IMR-90 (cell line): ENCODE measurements around the gene CIDEC. TPM values are rescaled to one million over a fixed set of nuclear protein-coding genes. Genes with fewer than 3 reads are reported as not detected.

Experiments used
- ATAC-seq: fragments of 200-7000 bp; cut with Tn5 transposase; 2 replicates; pipeline ENCODE4 v1.9.1; 2020; ENCODE audit warnings: low read depth, mild to moderate bottlenecking, moderate library complexity
- BruUV-seq: library from RNA; stranded (reverse); fragments of 400-500 nt; replicated peaks from 2 replicates; lab custom pipeline; 2021; lab: Mats Ljungman, UMichigan
- CTCF ChIA-PET: fragments of 300-600 bp; formaldehyde crosslinking; extraction: SDS; loops from one replicate; lab custom pipeline; 2021; ENCODE audit warnings: antibody characterized with exemption; lab: Yijun Ruan, JAX
- POLR2A ChIA-PET: fragments of 300-600 bp; sonication (Branson Sonifier 250); formaldehyde crosslinking; loops from one replicate; lab custom pipeline; 2022; ENCODE audit warnings: antibody characterized with exemption; ENCODE audit not compliant: unreplicated experiment; lab: Charles Lee
- DNase-seq: peaks from one replicate; pipeline ENCODE4 v3.0.0; 2013
- H2AFZ ChIP-seq: replicated peaks from 2 replicates; pipeline ENCODE3; 2013; ENCODE audit warnings: low read length, mild to moderate bottlenecking; ENCODE audit not compliant: poor library complexity
- H2AK5ac ChIP-seq: 2 replicates; pipeline ENCODE4 v1.6.1; 2013; ENCODE audit warnings: low read depth, low read length, inconsistent platforms
- H2AK9ac ChIP-seq: replicated peaks from 2 replicates; pipeline ENCODE3; 2013; ENCODE audit warnings: mild to moderate bottlenecking, low read depth, low read length, moderate library complexity; ENCODE audit not compliant: poor library complexity
- H2BK120ac ChIP-seq: 2 replicates; pipeline ENCODE4 v1.6.1; 2013; ENCODE audit warnings: low read depth, low read length, inconsistent platforms
- H2BK15ac ChIP-seq: 3 replicates; pipeline ENCODE4 v1.6.1; 2013; ENCODE audit warnings: low read depth, low read length, inconsistent platforms
- H2BK20ac ChIP-seq: 2 replicates; pipeline ENCODE4 v1.6.1; 2013; ENCODE audit warnings: low read depth, mild to moderate bottlenecking, inconsistent platforms, low read length, moderate library complexity
- H2BK5ac ChIP-seq: 2 replicates; pipeline ENCODE4 v1.6.1; 2013; ENCODE audit warnings: mild to moderate bottlenecking, low read depth, low read length, inconsistent platforms; ENCODE audit not compliant: poor library complexity, severe bottlenecking
- H3K14ac ChIP-seq: replicated peaks from 2 replicates; pipeline ENCODE4 v1.6.1; 2013; ENCODE audit warnings: low read depth, low read length, inconsistent platforms
- H3K18ac ChIP-seq: 2 replicates; pipeline ENCODE4 v1.6.1; 2013; ENCODE audit warnings: low read depth, low read length, control low read depth
- H3K23ac ChIP-seq: 2 replicates; pipeline ENCODE4 v1.6.1; 2013; ENCODE audit warnings: low read depth, low read length, inconsistent platforms
- H3K27ac ChIP-seq: 2 replicates; pipeline ENCODE4 v1.5.1; 2013; ENCODE audit warnings: mild to moderate bottlenecking, control low read depth, low read length; ENCODE audit not compliant: insufficient read depth
- H3K27me3 ChIP-seq: 2 replicates; pipeline ENCODE4 v1.6.1; 2013; ENCODE audit warnings: low read length; ENCODE audit not compliant: control insufficient read depth, insufficient read depth
- H3K36me3 ChIP-seq: 2 replicates; pipeline ENCODE4 v1.6.1; 2013; ENCODE audit warnings: low read length, mixed read lengths; ENCODE audit not compliant: control insufficient read depth, insufficient read depth
- H3K4ac ChIP-seq: 2 replicates; pipeline ENCODE4 v1.6.1; 2013; ENCODE audit warnings: low read depth, low read length, inconsistent platforms
- H3K4me1 ChIP-seq: 2 replicates; pipeline ENCODE4 v1.6.1; 2013; ENCODE audit warnings: low read length, mixed read lengths; ENCODE audit not compliant: control insufficient read depth, insufficient read depth
- H3K4me2 ChIP-seq: 2 replicates; pipeline ENCODE4 v1.6.1; 2013; ENCODE audit warnings: low read depth, mild to moderate bottlenecking, control low read depth, low read length, moderate library complexity
- H3K4me3 ChIP-seq: 2 replicates; pipeline ENCODE4 v1.5.1; 2013; ENCODE audit warnings: low read depth, mild to moderate bottlenecking, control low read depth, low read length, moderate library complexity; ENCODE audit not compliant: insufficient read depth
- H3K56ac ChIP-seq: 2 replicates; pipeline ENCODE4 v1.6.1; 2013; ENCODE audit warnings: low read length, inconsistent platforms; ENCODE audit not compliant: insufficient read depth; ENCODE audit errors: extremely low read depth
- H3K79me1 ChIP-seq, 2 experiments: 2 replicates each; pipeline ENCODE4 v1.6.1; 2013; ENCODE audit warnings: low read length in 2 of 2, inconsistent platforms in 1 of 2, low read depth in 1 of 2
- H3K9ac ChIP-seq: 2 replicates; pipeline ENCODE4 v1.6.1; 2013; ENCODE audit warnings: low read depth, low read length, control low read depth
- H3K9me1 ChIP-seq: 2 replicates; pipeline ENCODE4 v1.6.1; 2013; ENCODE audit warnings: low read length, inconsistent platforms; ENCODE audit not compliant: insufficient read depth
- H3K9me3 ChIP-seq: 2 replicates; pipeline ENCODE4 v1.6.1; 2013; ENCODE audit warnings: low read length; ENCODE audit not compliant: control insufficient read depth, insufficient read depth
- H4K20me1 ChIP-seq: 2 replicates; pipeline ENCODE4 v1.6.1; 2013; ENCODE audit warnings: low read length, inconsistent platforms; ENCODE audit not compliant: insufficient read depth
- H4K5ac ChIP-seq: 2 replicates; pipeline ENCODE4 v1.6.1; 2013; ENCODE audit warnings: mild to moderate bottlenecking, low read depth, low read length, control low read depth
- H4K8ac ChIP-seq, 2 experiments: 2 replicates each; pipeline ENCODE4 v1.6.1; 2013; ENCODE audit warnings: low read depth in 2 of 2, low read length in 2 of 2, control low read depth in 1 of 2, inconsistent platforms in 1 of 2
- H4K91ac ChIP-seq: 2 replicates; pipeline ENCODE4 v1.6.1; 2013; ENCODE audit warnings: low read depth, low read length, inconsistent platforms; ENCODE audit not compliant: insufficient read depth
- BHLHE40 ChIP-seq: fragments of 150-350 bp; IDR thresholded peaks from 2 replicates; pipeline ENCODE4 v1.6.1; 2016; ENCODE audit warnings: mild to moderate bottlenecking, low read depth, low read length
- CEBPB ChIP-seq: IDR thresholded peaks from 2 replicates; pipeline ENCODE4 v1.6.1; 2012; ENCODE audit warnings: low read depth, low read length, improper control_type of control experiment
- CHD1 ChIP-seq: IDR thresholded peaks from 2 replicates; pipeline ENCODE4 v1.6.1; 2012; ENCODE audit warnings: low read depth, low read length, improper control_type of control experiment
- CTCF ChIP-seq: conservative IDR thresholded peaks from 2 replicates; pipeline ENCODE4 v1.5.1; 2012; ENCODE audit warnings: mild to moderate bottlenecking, low read depth, low read length, improper control_type of control experiment
- ELK1 ChIP-seq: fragments of 150-350 bp; IDR thresholded peaks from 2 replicates; pipeline ENCODE4 v1.6.1; 2016; ENCODE audit warnings: low read depth, mild to moderate bottlenecking, low read length, moderate library complexity, borderline replicate concordance
- FOS ChIP-seq: fragments of 150-350 bp; IDR thresholded peaks from 2 replicates; pipeline ENCODE4 v1.6.1; 2016; ENCODE audit warnings: low read depth, low read length
- MAFK ChIP-seq: IDR thresholded peaks from 2 replicates; pipeline ENCODE4 v1.6.1; 2012; ENCODE audit warnings: low read depth, low read length, improper control_type of control experiment
- MAZ ChIP-seq: IDR thresholded peaks from 2 replicates; pipeline ENCODE4 v1.6.1; 2012; ENCODE audit warnings: low read depth, mild to moderate bottlenecking, low read length, improper control_type of control experiment, moderate library complexity, borderline replicate concordance
- MXI1 ChIP-seq: IDR thresholded peaks from 2 replicates; pipeline ENCODE4 v1.6.1; 2012; ENCODE audit warnings: low read depth, mild to moderate bottlenecking, low read length, moderate library complexity, borderline replicate concordance
- NFE2L2 ChIP-seq: fragments of 150-350 bp; IDR thresholded peaks from 2 replicates; pipeline ENCODE4 v1.6.1; 2016; ENCODE audit warnings: low read depth, mild to moderate bottlenecking, low read length
- POLR2A ChIP-seq: IDR thresholded peaks from 2 replicates; pipeline ENCODE4 v1.6.1; 2012; ENCODE audit warnings: mild to moderate bottlenecking, low read depth, low read length
- RAD21 ChIP-seq: IDR thresholded peaks from 2 replicates; pipeline ENCODE4 v1.6.1; 2012; ENCODE audit warnings: low read length, improper control_type of control experiment
- RCOR1 ChIP-seq: IDR thresholded peaks from 2 replicates; pipeline ENCODE4 v1.6.1; 2012; ENCODE audit warnings: mild to moderate bottlenecking, low read length, improper control_type of control experiment; ENCODE audit not compliant: insufficient replicate concordance
- RFX5 ChIP-seq: IDR thresholded peaks from 2 replicates; pipeline ENCODE4 v1.8.0; 2012; ENCODE audit warnings: low read depth, mild to moderate bottlenecking, low read length, moderate library complexity
- SMC3 ChIP-seq: fragments of 150-350 bp; IDR thresholded peaks from 2 replicates; pipeline ENCODE4 v1.6.1; 2016; ENCODE audit warnings: low read depth, mild to moderate bottlenecking, antibody characterized with exemption, low read length, moderate library complexity
- USF2 ChIP-seq: fragments of 150-350 bp; IDR thresholded peaks from 2 replicates; pipeline ENCODE4 v1.6.1; 2017; ENCODE audit warnings: mild to moderate bottlenecking, antibody characterized with exemption, low read length, low read depth
- WGBS, 2 experiments: methylation state at CpG; one replicate each; pipeline versions ENCODE4 v1.1.5 to v1.1.7; 2013; ENCODE audit warnings: missing lambda C conversion rate in 2 of 2; ENCODE audit not compliant: insufficient read length in 1 of 2; ENCODE audit errors: extremely low coverage in 2 of 2; 5-methylcytosine and 5-hydroxymethylcytosine counted together
- dilution Hi-C: fragments of 300-500 bp; cut with HindIII; formaldehyde crosslinking; loops from one replicate; pipeline ENCODE4 v1.14.3; 2018; ENCODE audit warnings: low sequenced_read_pairs; ENCODE audit not compliant: unreplicated experiment
- in situ Hi-C: fragments of 300-500 bp; cut with MboI; formaldehyde crosslinking; loops from 3 replicates; pipeline ENCODE4 v1.14.3; 2019; ENCODE audit warnings: low sequenced_read_pairs, inconsistent platforms, mixed read lengths
- intact Hi-C: fragments of 100-400 bp; cut with micrococcal nuclease; formaldehyde crosslinking; loops from 2 replicates; pipeline ENCODE4 v1.10.0; 2022
- polyA plus RNA-seq, 3 experiments: library from polyadenylated mRNA; depleted of rRNA; stranded (reverse); fragments of >200 nt; gene quantifications; 2 replicates each; pipeline ENCODE4 v1.2.3, GENCODE V29; 2012; ENCODE audit warnings: low replicate concordance in 1 of 3
- total RNA-seq: library from RNA; depleted of rRNA; stranded (reverse); fragments of >200 nt; gene quantifications from 2 replicates; pipeline ENCODE4 v1.2.3, GENCODE V29; 2012

The CIDEC gene
- total and polyA plus RNA-seq, 2 of the 4 experiments (the other 2 are of a cell fraction) = 0.09 TPM; not detected in 1

- H3K9me1 ChIP-seq = peaks cover 8% of the 10 kb centered on the region; the same call in 1 of the 2 replicates
- H3K9me3 ChIP-seq = 0 out of 2 replicates have a peak, but pooled peaks cover 2% of the 10 kb centered on the region
- no peak overlapping the region for H2BK15ac ChIP-seq
- no peak overlapping the region for H2BK5ac ChIP-seq
- H3K18ac ChIP-seq = no peak overlapping the region
- no peaks in the 10 kb centered on the region for H3K27me3 ChIP-seq
- H3K27ac ChIP-seq = no peak overlapping the region
- H3K23ac ChIP-seq = no peak overlapping the region
- intact Hi-C loops = no loop called here
- peak overlapping the region; percentile 28 for H2AK9ac ChIP-seq
- H2BK120ac ChIP-seq = no peak overlapping the region
- no peak overlapping the region for H4K91ac ChIP-seq
- ChIA-PET POLR2A (no interaction called here), CTCF (no interaction called here)
- WGBS, 2 experiments = 90% methylated on average over 5 of the region's 12 CpGs; no CpG with 5 or more reads in 1 of the 2 experiments
- in situ Hi-C loops = no loop called here
- peak overlapping the region; percentile 65 for H2AFZ ChIP-seq
- H4K20me1 ChIP-seq = no peaks in the 10 kb centered on the region
- no peak overlapping the region for H3K56ac ChIP-seq
- no peak overlapping the region for H3K4ac ChIP-seq
- no TSS peak for BruUV-seq
- no peak overlapping the region for H2BK20ac ChIP-seq
- TF ChIP-seq RCOR1 (no peak), CHD1 (no peak), RFX5 (no peak), FOS (no peak), MXI1 (no peak), POLR2A (no peak), SMC3 (no peak), NFE2L2 (no peak), CTCF (no peak), BHLHE40 (no peak), CEBPB (no peak), USF2 (no peak), MAFK (no peak), MAZ (no peak), ELK1 (no peak), RAD21 (no peak)
- H3K36me3 ChIP-seq = no peaks in the 10 kb centered on the region
- H4K8ac ChIP-seq = no peak overlapping the region
- no peaks in the 10 kb centered on the region for H3K79me1 ChIP-seq
- no peak overlapping the region for H3K4me2 ChIP-seq
- no peak for ATAC-seq
- no peak for DNase-seq
- no peak overlapping the region for H3K4me3 ChIP-seq
- H2AK5ac ChIP-seq = peak overlapping the region; percentile 34; the same call in 1 of the 2 replicates
- no peak overlapping the region for H3K14ac ChIP-seq
- H3K4me1 ChIP-seq = peaks cover 14% of the 10 kb centered on the region
- H3K9ac ChIP-seq = no peak overlapping the region
- dilution Hi-C loops = no loop called here
- H4K5ac ChIP-seq = no peak overlapping the region
Observed at GRCh38 chr3:9867106-9867505, 12.9 kb downstream of the CIDEC start.
